GM10266 (cell line): ENCODE measurements around the gene CACHD1.

ENCODE experiments used
- DNase-seq: peaks from one replicate; pipeline ENCODE4 v3.0.0; 2012; ENCODE audit errors: extremely low spot score
- TF ChIP-seq, protein P1 (sequence below): IDR thresholded peaks from 2 replicates; pipeline ENCODE4 v1.5.1; 2012; ENCODE audit warnings: mild to moderate bottlenecking, low read depth; ENCODE audit not compliant: control insufficient read depth, insufficient read depth; ENCODE audit errors: missing control alignments

CACHD1 gene

DNA sequence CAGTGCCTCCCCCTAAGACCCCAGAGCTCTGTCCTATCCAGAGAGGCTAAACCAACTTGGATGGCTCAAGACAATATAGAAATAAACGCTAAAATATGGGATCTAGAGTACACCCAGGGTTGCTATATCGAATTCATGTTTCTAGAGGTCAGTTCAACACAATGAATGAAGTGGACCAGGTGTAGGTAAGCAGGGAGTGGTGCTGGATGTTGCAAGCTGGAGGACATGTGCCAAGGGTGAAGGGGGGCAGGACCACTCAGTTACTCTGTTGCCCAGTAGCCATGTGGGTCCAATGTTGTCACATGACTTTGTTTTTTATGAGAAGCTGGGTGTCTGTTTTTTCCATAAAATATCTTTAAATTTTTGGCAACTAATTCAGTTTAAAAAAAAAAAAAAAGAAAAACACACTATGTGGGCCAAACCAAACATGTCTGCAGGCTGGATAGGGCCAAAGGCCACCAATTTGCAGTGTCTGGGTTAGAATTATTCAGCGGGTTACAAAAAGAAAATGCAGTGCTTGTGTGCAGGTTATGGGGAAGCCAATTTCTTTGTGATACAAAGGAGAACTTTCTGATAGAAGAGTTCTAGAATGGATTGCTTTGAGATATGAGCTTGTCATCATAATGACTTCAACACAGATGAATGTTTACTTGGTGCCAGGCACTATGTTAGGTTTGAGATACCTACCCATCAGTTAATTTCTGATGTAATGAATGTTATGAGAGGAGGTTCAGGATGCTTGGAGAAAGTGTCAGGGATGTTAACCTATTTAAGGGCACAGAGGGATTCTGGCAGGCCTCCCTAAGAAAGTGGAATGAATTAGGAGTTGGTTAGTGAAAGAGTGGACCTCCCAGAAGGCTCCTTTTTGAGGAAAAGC is 8.9 kb downstream of the CACHD1 start:
- DNase-seq, result no peak
- TF ChIP-seq, protein P1, sequence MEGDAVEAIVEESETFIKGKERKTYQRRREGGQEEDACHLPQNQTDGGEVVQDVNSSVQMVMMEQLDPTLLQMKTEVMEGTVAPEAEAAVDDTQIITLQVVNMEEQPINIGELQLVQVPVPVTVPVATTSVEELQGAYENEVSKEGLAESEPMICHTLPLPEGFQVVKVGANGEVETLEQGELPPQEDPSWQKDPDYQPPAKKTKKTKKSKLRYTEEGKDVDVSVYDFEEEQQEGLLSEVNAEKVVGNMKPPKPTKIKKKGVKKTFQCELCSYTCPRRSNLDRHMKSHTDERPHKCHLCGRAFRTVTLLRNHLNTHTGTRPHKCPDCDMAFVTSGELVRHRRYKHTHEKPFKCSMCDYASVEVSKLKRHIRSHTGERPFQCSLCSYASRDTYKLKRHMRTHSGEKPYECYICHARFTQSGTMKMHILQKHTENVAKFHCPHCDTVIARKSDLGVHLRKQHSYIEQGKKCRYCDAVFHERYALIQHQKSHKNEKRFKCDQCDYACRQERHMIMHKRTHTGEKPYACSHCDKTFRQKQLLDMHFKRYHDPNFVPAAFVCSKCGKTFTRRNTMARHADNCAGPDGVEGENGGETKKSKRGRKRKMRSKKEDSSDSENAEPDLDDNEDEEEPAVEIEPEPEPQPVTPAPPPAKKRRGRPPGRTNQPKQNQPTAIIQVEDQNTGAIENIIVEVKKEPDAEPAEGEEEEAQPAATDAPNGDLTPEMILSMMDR, result no peak

DNA sequence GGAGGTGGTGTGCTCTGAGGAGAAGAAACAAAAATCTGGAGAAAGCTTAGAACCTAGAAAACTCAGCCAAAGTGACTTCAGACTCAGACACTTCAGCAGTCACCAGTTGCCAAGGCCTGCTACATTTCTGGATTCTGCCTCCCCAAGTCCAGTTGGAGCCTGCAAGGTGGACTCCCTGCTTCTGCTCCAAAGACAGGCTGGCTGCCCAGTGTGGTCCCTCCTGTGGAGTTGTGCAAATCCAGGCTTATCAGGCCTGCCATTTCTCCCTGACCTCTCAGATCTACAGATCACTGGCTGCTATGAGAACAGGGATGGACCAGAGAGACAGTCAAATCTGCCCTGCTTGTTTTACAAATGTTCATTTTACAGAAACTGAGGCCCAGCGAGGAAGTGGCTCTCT is 9.9 kb downstream of the CACHD1 start:
- TF ChIP-seq, protein P1, result no peak
- DNase-seq, result no peak

DNA sequence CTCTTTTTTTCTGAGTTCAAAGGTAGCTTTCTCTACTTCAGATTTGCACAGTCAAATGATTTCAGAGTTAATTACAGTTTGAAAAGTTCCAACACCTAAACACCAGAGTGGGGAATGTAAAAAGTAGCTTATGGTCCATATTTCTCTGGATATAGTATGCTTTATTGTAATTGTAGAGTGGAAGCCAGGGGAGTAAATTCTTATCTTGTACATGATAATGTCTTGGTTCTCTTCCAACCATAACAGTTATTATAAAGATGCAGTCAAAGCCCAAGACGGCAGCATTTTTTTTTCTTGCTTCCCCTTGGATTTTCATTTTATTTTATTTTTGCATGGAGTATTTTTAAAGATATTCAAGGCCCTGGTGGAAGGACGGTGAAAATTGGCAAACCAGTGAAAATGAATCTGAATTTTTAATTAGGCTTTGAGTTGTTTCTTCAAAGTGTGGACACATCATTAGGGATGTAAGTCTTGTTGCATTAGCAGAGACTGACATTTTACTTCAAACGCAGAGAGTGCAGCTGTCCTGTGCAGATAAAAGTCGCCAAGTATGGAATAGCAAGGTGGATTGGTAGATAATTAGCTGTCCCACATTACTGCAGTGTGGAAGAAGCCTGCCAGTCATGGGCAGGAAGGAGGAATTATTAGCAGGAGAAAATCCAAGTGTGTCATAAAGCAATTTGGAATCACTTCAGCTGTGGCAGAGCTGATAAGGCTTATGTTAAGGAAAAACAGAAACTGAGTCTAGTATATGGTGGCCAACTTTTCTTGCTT is 11.3 kb downstream of the CACHD1 start:
- no peak for DNase-seq
- TF ChIP-seq, protein P1, result no peak

DNA sequence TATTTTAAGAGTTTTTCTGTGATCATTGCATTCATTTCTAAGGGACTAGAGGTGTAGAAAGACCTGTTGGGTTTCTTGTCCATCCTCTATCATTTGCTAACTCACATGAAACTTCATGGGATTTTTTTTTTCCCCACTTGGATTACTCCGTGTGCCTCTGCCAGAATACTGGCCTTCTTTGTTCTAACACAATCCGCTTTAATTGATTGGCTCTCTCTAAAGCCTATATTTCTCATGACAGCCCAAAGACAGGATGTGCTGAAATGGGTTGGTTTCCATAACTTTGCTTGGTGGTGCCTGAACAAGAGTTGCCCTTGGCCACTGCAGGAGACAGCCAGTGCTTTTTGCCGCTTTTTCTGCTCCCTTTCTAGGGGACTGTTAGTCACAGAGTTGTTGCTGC is 12.2 kb downstream of the CACHD1 start:
- no peak for DNase-seq
- TF ChIP-seq, protein P1, result no peak

DNA sequence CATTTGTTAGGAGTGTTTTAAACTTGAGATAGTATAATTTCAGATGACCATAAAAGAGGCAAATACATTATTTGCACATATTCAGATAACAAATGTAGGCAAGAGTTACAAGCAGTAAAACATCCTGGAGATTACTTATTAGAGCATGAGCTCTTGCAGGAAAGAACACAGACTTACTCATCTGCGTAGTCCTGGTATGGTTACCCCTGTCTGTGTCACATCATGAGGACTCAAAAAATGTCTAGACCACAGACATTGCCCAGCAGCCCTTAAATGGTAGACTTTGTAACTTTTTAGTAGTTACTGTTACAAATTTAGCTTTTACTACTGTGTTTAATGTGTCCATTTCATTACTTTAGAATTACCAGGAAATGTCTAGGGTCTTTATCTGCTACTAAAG is 12.8 kb downstream of the CACHD1 start:
- DNase-seq, result no peak
- TF ChIP-seq, protein P1, result no peak

DNA sequence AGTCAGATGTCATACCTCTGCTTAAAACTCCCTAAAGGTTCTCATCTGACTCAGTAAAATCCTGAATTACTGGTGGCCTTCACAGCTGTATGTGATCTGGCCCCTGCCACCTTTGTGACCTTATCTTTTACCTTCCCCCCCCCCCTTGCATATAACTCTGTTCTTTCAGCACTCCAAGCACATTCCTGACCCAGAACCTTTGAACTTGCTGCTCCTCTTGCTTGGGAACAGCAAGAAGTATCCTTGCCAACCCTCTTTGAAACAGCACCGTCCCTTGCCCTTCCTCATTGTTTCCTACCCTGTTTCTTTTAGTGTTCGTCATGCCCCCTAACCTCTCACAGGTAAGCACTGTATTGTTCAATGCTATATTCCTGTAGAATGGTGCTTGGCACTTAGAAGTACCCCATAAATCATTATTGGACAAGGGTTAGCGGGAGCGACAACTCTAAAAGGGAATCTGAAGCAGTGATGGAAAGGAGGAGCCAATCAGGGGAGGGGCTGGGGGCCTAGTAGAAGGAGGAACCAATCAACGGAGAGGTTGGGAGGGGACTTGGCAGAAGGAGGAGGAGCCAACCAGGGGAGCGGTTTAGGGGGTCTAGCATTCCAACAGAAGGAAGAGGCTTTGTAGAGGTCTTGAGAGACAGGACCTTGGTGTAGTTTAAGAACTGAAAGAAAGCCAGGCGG is 13.9 kb downstream of the CACHD1 start:
- DNase-seq, result no peak
- TF ChIP-seq, protein P1, result no peak
